ENCODE results near the gene RMRP.
A peak's percentile ranks its signal among the peaks of the same experiment; 100 is the strongest.

RMRP gene

DNA sequence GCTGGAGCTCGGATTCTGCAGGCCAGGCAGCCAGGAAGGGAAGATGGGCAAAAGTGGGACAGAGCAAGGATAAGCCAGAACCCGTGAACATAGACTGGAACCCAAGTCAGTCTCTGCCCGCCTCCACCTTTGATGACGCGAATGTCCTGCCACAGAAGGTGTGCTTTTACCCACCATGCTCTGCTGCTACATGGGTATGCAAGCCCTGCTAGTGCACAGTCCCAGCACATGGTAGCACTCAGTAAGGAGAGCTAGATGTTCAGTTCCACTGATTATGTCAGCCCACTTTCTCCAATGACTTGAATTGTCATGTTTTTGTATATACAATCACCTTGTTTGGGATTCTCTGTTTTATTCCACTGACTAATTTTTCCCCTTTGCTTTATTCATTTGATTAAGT is 28.2 kb downstream of the RMRP start:
- no peak overlapping the region for H3K4me2 ChIP-seq (ENCODE audit: insufficient read depth, low read length, poor library complexity, severe bottlenecking)
- H2BK12ac ChIP-seq (ENCODE audit: low read length) = no peak overlapping the region
- no peak overlapping the region for H4K8ac ChIP-seq (ENCODE audit: low read depth, low read length)
- no peak overlapping the region for H2BK15ac ChIP-seq (ENCODE audit: low read length)
- no peak overlapping the region for H4K91ac ChIP-seq (ENCODE audit: low read depth, low read length, poor library complexity)
- H2AK5ac ChIP-seq (ENCODE audit: low read depth, low read length) = no peak overlapping the region
- no peaks in the 10 kb centered on the region for H3K4me1 ChIP-seq (ENCODE audit: control insufficient read depth in 2 of 2, insufficient read depth in 1 of 2, low read depth in 1 of 2, low read length in 2 of 2)
- no peaks in the 10 kb centered on the region for H3K79me1 ChIP-seq (ENCODE audit: low read depth, low read length)
- H3K4me3 ChIP-seq (ENCODE audit: low read length in 2 of 2) = no peak overlapping the region
- H3K9ac ChIP-seq (ENCODE audit: low read depth, low read length, poor library complexity) = peak overlapping the region; percentile 5
- H2BK5ac ChIP-seq (ENCODE audit: low read length) = no peak overlapping the region
- DNase-seq (ENCODE audit: low spot score) = no peak
- no peaks in the 10 kb centered on the region for H3K27me3 ChIP-seq (ENCODE audit: control insufficient read depth in 3 of 3, insufficient read depth in 3 of 3, low read depth in 1 of 3, low read length in 3 of 3)
- H3K14ac ChIP-seq (ENCODE audit: low read length) = no peak overlapping the region
- no peak overlapping the region for H2BK120ac ChIP-seq (ENCODE audit: low read depth, low read length)
- no peak overlapping the region for H2AFZ ChIP-seq (ENCODE audit: low read length)
- H3K9me3 ChIP-seq (replicated peaks in 1 of 2; ENCODE audit: control insufficient read depth in 2 of 2, insufficient read depth in 1 of 2, low read depth in 1 of 2, low read length in 2 of 2) = no peaks in the 10 kb centered on the region
- no peak overlapping the region for H3K27ac ChIP-seq (replicated peaks; ENCODE audit: low read length)
- H3K18ac ChIP-seq (ENCODE audit: low read length) = no peak overlapping the region
- whole genome bisulfite sequencing, 2 donors (ENCODE audit: extremely low coverage in 2 of 2, insufficient read length in 2 of 2, insufficient replicate concordance in 1 of 2) = no CpG with 5 or more reads among the region's 5 CpGs
- no peak overlapping the region for H3K4ac ChIP-seq (ENCODE audit: low read length)
- no peak overlapping the region for H3K23ac ChIP-seq (ENCODE audit: low read depth, low read length, poor library complexity)
- no peaks in the 10 kb centered on the region for H3K36me3 ChIP-seq (replicated peaks in 1 of 2; ENCODE audit: control insufficient read depth in 2 of 2, insufficient read depth in 2 of 2, low read length in 2 of 2)

DNA sequence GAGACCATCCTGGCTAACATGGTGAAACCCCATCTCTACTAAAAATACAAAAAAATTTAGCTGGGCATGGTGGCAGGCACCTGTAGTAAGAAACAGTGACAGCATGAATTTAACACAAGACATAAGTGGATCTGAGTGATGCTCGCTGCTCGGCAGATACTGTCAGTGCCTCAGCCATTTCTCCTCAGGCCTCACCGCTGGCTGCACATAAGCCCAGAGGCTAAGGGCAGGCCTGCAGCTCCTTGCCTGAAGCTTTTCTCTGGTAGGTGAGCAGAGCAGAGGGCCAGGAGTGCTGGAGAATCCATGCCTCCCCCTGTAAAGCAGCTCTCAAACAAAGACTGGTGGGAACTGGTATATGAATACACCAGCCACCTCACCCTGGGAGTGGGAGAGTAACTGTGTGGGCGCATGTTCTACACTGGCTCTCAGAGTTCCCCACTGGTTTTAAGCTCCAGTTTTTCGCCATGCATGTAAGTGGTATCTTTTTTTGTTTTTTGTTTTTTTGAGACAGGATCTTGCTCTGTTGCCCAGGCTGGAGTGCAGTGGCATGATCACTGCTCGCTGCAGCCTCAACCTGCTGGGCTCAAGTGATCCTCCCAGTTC is 29.3 kb downstream of the RMRP start:
- Histone ChIP-seq H3K9ac (ENCODE audit: low read depth, low read length, poor library complexity) (no peak overlapping the region), H4K8ac (ENCODE audit: low read depth, low read length) (no peak overlapping the region), H3K14ac (ENCODE audit: low read length) (no peak overlapping the region), H2BK12ac (ENCODE audit: low read length) (no peak overlapping the region), H3K18ac (ENCODE audit: low read length) (no peak overlapping the region), H3K4ac (ENCODE audit: low read length) (no peak overlapping the region), H2AFZ (ENCODE audit: low read length) (no peak overlapping the region), H3K4me2 (ENCODE audit: insufficient read depth, low read length, poor library complexity, severe bottlenecking) (no peak overlapping the region), H4K91ac (ENCODE audit: low read depth, low read length, poor library complexity) (no peak overlapping the region), H2AK5ac (ENCODE audit: low read depth, low read length) (no peak overlapping the region), H3K36me3 (replicated peaks in 1 of 2; ENCODE audit: control insufficient read depth in 2 of 2, insufficient read depth in 2 of 2, low read length in 2 of 2) (no peaks in the 10 kb centered on the region), H3K4me3 (ENCODE audit: low read length in 2 of 2) (no peak overlapping the region), H3K27ac (replicated peaks; ENCODE audit: low read length) (no peak overlapping the region), H2BK5ac (ENCODE audit: low read length) (no peak overlapping the region), H2BK120ac (ENCODE audit: low read depth, low read length) (no peak overlapping the region), H3K27me3 (ENCODE audit: control insufficient read depth in 3 of 3, insufficient read depth in 3 of 3, low read depth in 1 of 3, low read length in 3 of 3) (no peaks in the 10 kb centered on the region), H2BK15ac (ENCODE audit: low read length) (no peak overlapping the region), H3K23ac (ENCODE audit: low read depth, low read length, poor library complexity) (no peak overlapping the region), H3K4me1 (ENCODE audit: control insufficient read depth in 2 of 2, insufficient read depth in 1 of 2, low read depth in 1 of 2, low read length in 2 of 2) (no peaks in the 10 kb centered on the region), H3K79me1 (ENCODE audit: low read depth, low read length) (no peaks in the 10 kb centered on the region), H3K9me3 (replicated peaks in 1 of 2; ENCODE audit: control insufficient read depth in 2 of 2, insufficient read depth in 1 of 2, low read depth in 1 of 2, low read length in 2 of 2) (peaks cover 0 to 2% of the 10 kb centered on the region in 2 donors)
- WGBS, 2 donors (ENCODE audit: extremely low coverage in 2 of 2, insufficient read length in 2 of 2, insufficient replicate concordance in 1 of 2) = no CpG with 5 or more reads among the region's 6 CpGs
- DNase-seq (ENCODE audit: low spot score) = no peak

DNA sequence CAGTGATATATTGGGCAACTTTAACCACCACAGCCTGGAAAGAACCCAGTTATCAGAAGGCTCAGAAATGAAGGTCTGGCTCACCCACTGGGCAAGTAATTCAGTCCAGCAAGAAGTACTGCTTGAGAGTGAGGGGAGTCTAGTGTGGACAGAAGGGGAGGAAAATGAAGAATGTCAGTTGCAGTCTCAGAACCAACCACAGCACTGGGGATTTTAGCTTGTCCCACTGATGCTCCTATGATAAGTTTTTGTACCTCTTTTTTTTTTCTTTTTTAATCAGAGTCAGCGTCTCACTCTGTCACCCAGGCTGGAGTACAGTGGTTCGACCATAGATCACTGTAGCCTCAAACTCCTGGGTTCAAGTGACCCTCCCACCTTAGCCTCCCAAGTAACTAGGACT is 30.2 kb downstream of the RMRP start:
- Histone ChIP-seq H3K18ac (ENCODE audit: low read length) (no peak overlapping the region), H3K4me3 (ENCODE audit: low read length in 2 of 2) (no peak overlapping the region), H2BK120ac (ENCODE audit: low read depth, low read length) (no peak overlapping the region), H2BK5ac (ENCODE audit: low read length) (no peak overlapping the region), H3K27me3 (ENCODE audit: control insufficient read depth in 3 of 3, insufficient read depth in 3 of 3, low read depth in 1 of 3, low read length in 3 of 3) (no peaks in the 10 kb centered on the region), H2BK15ac (ENCODE audit: low read length) (no peak overlapping the region), H3K9me3 (replicated peaks in 1 of 2; ENCODE audit: control insufficient read depth in 2 of 2, insufficient read depth in 1 of 2, low read depth in 1 of 2, low read length in 2 of 2) (peaks cover 0 to 2% of the 10 kb centered on the region in 2 donors), H2AFZ (ENCODE audit: low read length) (no peak overlapping the region), H3K36me3 (replicated peaks in 1 of 2; ENCODE audit: control insufficient read depth in 2 of 2, insufficient read depth in 2 of 2, low read length in 2 of 2) (no peaks in the 10 kb centered on the region), H3K4me2 (ENCODE audit: insufficient read depth, low read length, poor library complexity, severe bottlenecking) (no peak overlapping the region), H3K23ac (ENCODE audit: low read depth, low read length, poor library complexity) (no peak overlapping the region), H3K9ac (ENCODE audit: low read depth, low read length, poor library complexity) (no peak overlapping the region), H3K4me1 (ENCODE audit: control insufficient read depth in 2 of 2, insufficient read depth in 1 of 2, low read depth in 1 of 2, low read length in 2 of 2) (no peaks in the 10 kb centered on the region), H2BK12ac (ENCODE audit: low read length) (no peak overlapping the region), H3K4ac (ENCODE audit: low read length) (no peak overlapping the region), H2AK5ac (ENCODE audit: low read depth, low read length) (no peak overlapping the region), H3K14ac (ENCODE audit: low read length) (no peak overlapping the region), H3K79me1 (ENCODE audit: low read depth, low read length) (no peaks in the 10 kb centered on the region), H4K91ac (ENCODE audit: low read depth, low read length, poor library complexity) (no peak overlapping the region), H3K27ac (replicated peaks; ENCODE audit: low read length) (no peak overlapping the region), H4K8ac (ENCODE audit: low read depth, low read length) (no peak overlapping the region)
- WGBS, 2 donors (ENCODE audit: extremely low coverage in 2 of 2, insufficient read length in 2 of 2, insufficient replicate concordance in 1 of 2) = no CpG with 5 or more reads among the region's 2 CpGs
- no peak for DNase-seq (ENCODE audit: low spot score)

DNA sequence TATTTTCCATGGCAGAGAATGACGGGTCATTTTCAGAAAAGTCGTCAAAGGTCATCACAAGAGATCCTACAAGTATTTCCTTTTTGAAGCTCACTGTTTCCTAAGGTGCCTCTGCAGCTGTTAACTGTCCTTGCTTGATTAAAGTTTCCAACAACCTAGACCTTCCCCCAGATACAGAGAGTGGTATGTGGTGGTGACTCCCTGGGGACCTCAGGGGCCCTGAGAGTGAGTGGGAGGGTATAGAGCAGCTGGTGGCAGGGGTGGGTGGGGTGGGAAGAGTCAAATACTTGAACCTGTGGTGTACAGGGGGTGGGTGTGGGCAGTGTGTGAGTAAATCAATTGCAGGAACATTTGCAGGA is 38.0 kb downstream of the RMRP start:
- H3K4me1 ChIP-seq (ENCODE audit: control insufficient read depth in 2 of 2, insufficient read depth in 1 of 2, low read depth in 1 of 2, low read length in 2 of 2) = peaks cover 0 to 15% of the 10 kb centered on the region in 2 donors
- no peak overlapping the region for H4K8ac ChIP-seq (ENCODE audit: low read depth, low read length)
- no peak overlapping the region for H2AK5ac ChIP-seq (ENCODE audit: low read depth, low read length)
- no peak overlapping the region for H2BK15ac ChIP-seq (ENCODE audit: low read length)
- H3K79me1 ChIP-seq (ENCODE audit: low read depth, low read length) = no peaks in the 10 kb centered on the region
- H3K9me3 ChIP-seq (replicated peaks in 1 of 2; ENCODE audit: control insufficient read depth in 2 of 2, insufficient read depth in 1 of 2, low read depth in 1 of 2, low read length in 2 of 2) = peaks cover 2 to 7% of the 10 kb centered on the region in 2 donors
- no peak overlapping the region for H3K27ac ChIP-seq (replicated peaks; ENCODE audit: low read length)
- H3K4me3 ChIP-seq (ENCODE audit: low read length in 2 of 2) = no peak overlapping the region
- peak overlapping the region; percentile 28 for H2BK120ac ChIP-seq (ENCODE audit: low read depth, low read length)
- H3K18ac ChIP-seq (ENCODE audit: low read length) = no peak overlapping the region
- DNase-seq (ENCODE audit: low spot score) = no peak
- no peak overlapping the region for H2BK12ac ChIP-seq (ENCODE audit: low read length)
- no peak overlapping the region for H2BK5ac ChIP-seq (ENCODE audit: low read length)
- no peak overlapping the region for H3K4ac ChIP-seq (ENCODE audit: low read length)
- H4K91ac ChIP-seq (ENCODE audit: low read depth, low read length, poor library complexity) = no peak overlapping the region
- H3K27me3 ChIP-seq (ENCODE audit: control insufficient read depth in 3 of 3, insufficient read depth in 3 of 3, low read depth in 1 of 3, low read length in 3 of 3) = peaks cover 7 to 66% (median 34%) of the 10 kb centered on the region in 3 experiments
- no CpG with 5 or more reads among the region's 2 CpGs for WGBS, 2 donors (ENCODE audit: extremely low coverage in 2 of 2, insufficient read length in 2 of 2, insufficient replicate concordance in 1 of 2)
- no peak overlapping the region for H3K23ac ChIP-seq (ENCODE audit: low read depth, low read length, poor library complexity)
- H3K36me3 ChIP-seq (replicated peaks in 1 of 2; ENCODE audit: control insufficient read depth in 2 of 2, insufficient read depth in 2 of 2, low read length in 2 of 2) = no peaks in the 10 kb centered on the region
- H3K14ac ChIP-seq (ENCODE audit: low read length) = no peak overlapping the region
- H2AFZ ChIP-seq (ENCODE audit: low read length) = no peak overlapping the region
- H3K4me2 ChIP-seq (ENCODE audit: insufficient read depth, low read length, poor library complexity, severe bottlenecking) = no peak overlapping the region
- H3K9ac ChIP-seq (ENCODE audit: low read depth, low read length, poor library complexity) = no peak overlapping the region

All from neuronal stem cell (in vitro differentiated cells).